GM21447 (cell line): ENCODE measurements around the gene SCD5.

Experiments used
- ATAC-seq: cut with Tn5 transposase; IDR thresholded peaks from one replicate; pipeline ENCODE4 v1.9.1; 2021; ENCODE audit not compliant: unreplicated experiment

The SCD5 gene

GRCh38 chr4:82774711-82775171 lies 23.9 kb downstream of the SCD5 start:
- ATAC-seq = no peak

- ATAC-seq = no peak
Observed at GRCh38 chr4:82773057-82773456, 25.5 kb downstream of the SCD5 start.

- ATAC-seq = no peak
Observed at GRCh38 chr4:82770607-82771006, 28.0 kb downstream of the SCD5 start.

GRCh38 chr4:82765134-82765533 lies 33.5 kb downstream of the SCD5 start:
- ATAC-seq = no peak

GRCh38 chr4:82761229-82761628 lies 37.4 kb downstream of the SCD5 start:
- no peak for ATAC-seq

GRCh38 chr4:82758701-82759685 lies 39.6 kb downstream of the SCD5 start:
- no peak for ATAC-seq

GRCh38 chr4:82756061-82756460 lies 42.5 kb downstream of the SCD5 start:
- ATAC-seq = no peak

GRCh38 chr4:82755650-82756049 lies 42.9 kb downstream of the SCD5 start:
- ATAC-seq = no peak

GRCh38 chr4:82754513-82755165 lies 44.0 kb downstream of the SCD5 start:
- no peak for ATAC-seq

- ATAC-seq = no peak
Observed at GRCh38 chr4:82753725-82754410, 44.7 kb downstream of the SCD5 start.

- no peak for ATAC-seq
Observed at GRCh38 chr4:82753238-82753637, 45.4 kb downstream of the SCD5 start.

- no peak for ATAC-seq
Observed at GRCh38 chr4:82748810-82749470, 49.7 kb downstream of the SCD5 start.

GRCh38 chr4:82747686-82748575 lies 50.7 kb downstream of the SCD5 start:
- no peak for ATAC-seq

- ATAC-seq = no peak
Observed at GRCh38 chr4:82746705-82747574, 51.7 kb downstream of the SCD5 start.

GRCh38 chr4:82745173-82745842 lies 53.3 kb downstream of the SCD5 start:
- no peak for ATAC-seq

GRCh38 chr4:82744284-82744968 lies 54.2 kb downstream of the SCD5 start:
- no peak for ATAC-seq

- no peak for ATAC-seq
Observed at GRCh38 chr4:82741188-82741587, 57.4 kb downstream of the SCD5 start.
